ENCODE results near the gene C2CD2.

GRCh38 chr21:41850085-41850484 lies 103.7 kb downstream of the C2CD2 start:
- TF ChIP-seq, protein P1, sequence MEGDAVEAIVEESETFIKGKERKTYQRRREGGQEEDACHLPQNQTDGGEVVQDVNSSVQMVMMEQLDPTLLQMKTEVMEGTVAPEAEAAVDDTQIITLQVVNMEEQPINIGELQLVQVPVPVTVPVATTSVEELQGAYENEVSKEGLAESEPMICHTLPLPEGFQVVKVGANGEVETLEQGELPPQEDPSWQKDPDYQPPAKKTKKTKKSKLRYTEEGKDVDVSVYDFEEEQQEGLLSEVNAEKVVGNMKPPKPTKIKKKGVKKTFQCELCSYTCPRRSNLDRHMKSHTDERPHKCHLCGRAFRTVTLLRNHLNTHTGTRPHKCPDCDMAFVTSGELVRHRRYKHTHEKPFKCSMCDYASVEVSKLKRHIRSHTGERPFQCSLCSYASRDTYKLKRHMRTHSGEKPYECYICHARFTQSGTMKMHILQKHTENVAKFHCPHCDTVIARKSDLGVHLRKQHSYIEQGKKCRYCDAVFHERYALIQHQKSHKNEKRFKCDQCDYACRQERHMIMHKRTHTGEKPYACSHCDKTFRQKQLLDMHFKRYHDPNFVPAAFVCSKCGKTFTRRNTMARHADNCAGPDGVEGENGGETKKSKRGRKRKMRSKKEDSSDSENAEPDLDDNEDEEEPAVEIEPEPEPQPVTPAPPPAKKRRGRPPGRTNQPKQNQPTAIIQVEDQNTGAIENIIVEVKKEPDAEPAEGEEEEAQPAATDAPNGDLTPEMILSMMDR (IDR thresholded peaks at IDR 0.05; ENCODE audit: low read depth, low read length, poor library complexity, severe bottlenecking) = no peak
- TF ChIP-seq EZH2phosphoT487 (IDR thresholded peaks at IDR 0.05; ENCODE audit: borderline replicate concordance, low read length) = no peak
